ENCODE data around the gene MSL3B.
A peak's percentile ranks its signal among the peaks of the same experiment; 100 is the strongest.

Gene MSL3B

DNA sequence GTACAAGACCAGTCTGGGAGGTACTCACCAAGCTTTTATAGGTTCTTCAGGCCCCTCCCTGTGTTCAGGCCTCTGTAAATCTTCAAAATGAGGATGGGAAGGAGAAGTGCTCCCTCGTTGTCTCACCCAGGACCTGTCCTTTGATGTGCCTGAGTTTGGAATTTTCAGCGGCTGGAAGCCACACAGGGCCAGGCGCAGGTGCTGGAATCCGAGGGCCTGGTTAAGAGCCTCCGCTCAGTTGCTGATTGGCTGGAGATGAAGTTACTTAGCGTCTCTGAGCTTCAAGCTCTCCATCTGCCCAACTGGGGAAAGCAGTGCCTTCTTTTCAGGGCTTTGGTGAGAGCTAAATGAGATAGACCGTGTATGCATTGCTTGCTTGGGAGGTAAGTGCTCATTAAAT is 43.8 kb downstream of the MSL3B start:
- no peak overlapping the region for H3K4me3 Mint-ChIP-seq (ENCODE audit: unreplicated experiment)
- peaks cover 6% of the 10 kb centered on the region for H3K27me3 Mint-ChIP-seq (ENCODE audit: unreplicated experiment)
- H3K9me3 Mint-ChIP-seq (ENCODE audit: unreplicated experiment) = peaks cover 4% of the 10 kb centered on the region
- no peak overlapping the region for H3K27ac Mint-ChIP-seq (ENCODE audit: unreplicated experiment)
- TF ChIP-seq, protein P1, sequence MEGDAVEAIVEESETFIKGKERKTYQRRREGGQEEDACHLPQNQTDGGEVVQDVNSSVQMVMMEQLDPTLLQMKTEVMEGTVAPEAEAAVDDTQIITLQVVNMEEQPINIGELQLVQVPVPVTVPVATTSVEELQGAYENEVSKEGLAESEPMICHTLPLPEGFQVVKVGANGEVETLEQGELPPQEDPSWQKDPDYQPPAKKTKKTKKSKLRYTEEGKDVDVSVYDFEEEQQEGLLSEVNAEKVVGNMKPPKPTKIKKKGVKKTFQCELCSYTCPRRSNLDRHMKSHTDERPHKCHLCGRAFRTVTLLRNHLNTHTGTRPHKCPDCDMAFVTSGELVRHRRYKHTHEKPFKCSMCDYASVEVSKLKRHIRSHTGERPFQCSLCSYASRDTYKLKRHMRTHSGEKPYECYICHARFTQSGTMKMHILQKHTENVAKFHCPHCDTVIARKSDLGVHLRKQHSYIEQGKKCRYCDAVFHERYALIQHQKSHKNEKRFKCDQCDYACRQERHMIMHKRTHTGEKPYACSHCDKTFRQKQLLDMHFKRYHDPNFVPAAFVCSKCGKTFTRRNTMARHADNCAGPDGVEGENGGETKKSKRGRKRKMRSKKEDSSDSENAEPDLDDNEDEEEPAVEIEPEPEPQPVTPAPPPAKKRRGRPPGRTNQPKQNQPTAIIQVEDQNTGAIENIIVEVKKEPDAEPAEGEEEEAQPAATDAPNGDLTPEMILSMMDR (IDR thresholded peaks at IDR 0.05) = no peak
- no peaks in the 10 kb centered on the region for H3K36me3 Mint-ChIP-seq (ENCODE audit: unreplicated experiment)
- DNase-seq (ENCODE audit: extremely low spot score, unreplicated experiment) = no peak
- no peaks in the 10 kb centered on the region for H3K4me1 Mint-ChIP-seq (ENCODE audit: unreplicated experiment)

GRCh38 chr2:233823731-233824121 is 44.5 kb downstream of the MSL3B start:
- H3K27me3 Mint-ChIP-seq (ENCODE audit: unreplicated experiment) = peaks cover 6% of the 10 kb centered on the region
- H3K27ac Mint-ChIP-seq (ENCODE audit: unreplicated experiment) = no peak overlapping the region
- H3K4me1 Mint-ChIP-seq (ENCODE audit: unreplicated experiment) = no peaks in the 10 kb centered on the region
- TF ChIP-seq, protein P1 (IDR thresholded peaks at IDR 0.05) = no peak
- no peak for DNase-seq (ENCODE audit: extremely low spot score, unreplicated experiment)
- H3K4me3 Mint-ChIP-seq (ENCODE audit: unreplicated experiment) = no peak overlapping the region
- H3K9me3 Mint-ChIP-seq (ENCODE audit: unreplicated experiment) = peaks cover 4% of the 10 kb centered on the region
- H3K36me3 Mint-ChIP-seq (ENCODE audit: unreplicated experiment) = no peaks in the 10 kb centered on the region

- DNase-seq (ENCODE audit: extremely low spot score, unreplicated experiment) = peak; percentile 75
- Mint-ChIP-seq H3K4me3 (ENCODE audit: unreplicated experiment) (no peak overlapping the region), H3K27ac (ENCODE audit: unreplicated experiment) (no peak overlapping the region), H3K4me1 (ENCODE audit: unreplicated experiment) (peaks cover under 1% of the 10 kb centered on the region), H3K9me3 (ENCODE audit: unreplicated experiment) (peaks cover 4% of the 10 kb centered on the region), H3K27me3 (ENCODE audit: unreplicated experiment) (peaks cover 6% of the 10 kb centered on the region), H3K36me3 (ENCODE audit: unreplicated experiment) (no peaks in the 10 kb centered on the region)
- TF ChIP-seq, protein P1 (IDR thresholded peaks at IDR 0.05) = no peak
Measured at GRCh38 chr2:233822781-233823730, 45.1 kb downstream of the MSL3B start.

DNA sequence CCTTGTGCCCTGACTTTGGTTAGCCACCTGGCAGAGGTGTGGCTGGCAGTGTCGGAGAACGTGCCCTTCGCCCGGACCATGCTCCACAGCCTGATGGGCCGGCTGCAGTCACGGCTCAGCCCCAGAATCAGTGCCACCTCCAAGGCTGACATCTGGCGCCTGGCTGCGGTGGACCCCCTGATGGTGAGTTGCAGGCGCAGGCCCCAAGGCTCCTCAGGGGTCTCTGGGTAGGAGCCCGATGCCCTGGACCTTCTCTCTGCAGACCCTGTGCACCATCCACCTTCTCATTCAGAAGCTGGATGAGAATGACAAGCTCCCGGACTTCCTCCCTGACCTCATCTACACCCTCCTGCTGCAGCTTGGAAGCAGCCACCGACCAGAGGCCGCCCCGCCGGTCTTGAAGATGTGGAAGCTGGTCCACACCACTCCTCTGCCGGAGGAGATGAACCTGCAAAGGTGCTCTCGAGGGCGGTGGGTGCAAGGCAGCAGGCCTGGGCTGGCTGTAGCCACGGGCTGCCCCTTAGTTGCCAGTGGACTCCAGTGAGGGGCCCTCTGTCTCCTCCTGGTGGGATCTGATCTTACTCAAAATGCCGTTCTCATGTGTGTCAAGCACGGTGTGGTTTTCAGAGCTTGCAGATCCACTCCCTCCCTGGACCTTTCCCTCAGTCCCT is 46.0 kb downstream of the MSL3B start:
- TF ChIP-seq, protein P1 (IDR thresholded peaks at IDR 0.05) = no peak
- H3K4me1 Mint-ChIP-seq (ENCODE audit: unreplicated experiment) = peaks cover 6% of the 10 kb centered on the region
- peak; percentile 83 for DNase-seq (ENCODE audit: extremely low spot score, unreplicated experiment)
- peaks cover 7% of the 10 kb centered on the region for H3K27me3 Mint-ChIP-seq (ENCODE audit: unreplicated experiment)
- H3K4me3 Mint-ChIP-seq (ENCODE audit: unreplicated experiment) = no peak overlapping the region
- no peak overlapping the region for H3K27ac Mint-ChIP-seq (ENCODE audit: unreplicated experiment)
- peaks cover 4% of the 10 kb centered on the region for H3K9me3 Mint-ChIP-seq (ENCODE audit: unreplicated experiment)
- H3K36me3 Mint-ChIP-seq (ENCODE audit: unreplicated experiment) = no peaks in the 10 kb centered on the region

GRCh38 chr2:233821709-233822100 is 46.5 kb downstream of the MSL3B start:
- no peaks in the 10 kb centered on the region for H3K36me3 Mint-ChIP-seq (ENCODE audit: unreplicated experiment)
- H3K27ac Mint-ChIP-seq (ENCODE audit: unreplicated experiment) = no peak overlapping the region
- H3K27me3 Mint-ChIP-seq (ENCODE audit: unreplicated experiment) = peaks cover 8% of the 10 kb centered on the region
- peaks cover 11% of the 10 kb centered on the region for H3K4me1 Mint-ChIP-seq (ENCODE audit: unreplicated experiment)
- H3K9me3 Mint-ChIP-seq (ENCODE audit: unreplicated experiment) = peaks cover 1% of the 10 kb centered on the region
- TF ChIP-seq, protein P1 (IDR thresholded peaks at IDR 0.05) = no peak
- H3K4me3 Mint-ChIP-seq (ENCODE audit: unreplicated experiment) = no peak overlapping the region
- peak; percentile 73 for DNase-seq (ENCODE audit: extremely low spot score, unreplicated experiment)

All from osteocyte (in vitro differentiated cells).